Stimulated activated CD4-positive, alpha-beta T cell treated with anti-CD3 and anti-CD28 coated beads, Interleukin-2, amount 100 ng/mL, for 48 hours (primary cell): ENCODE data around the gene BRICD5.
A peak's percentile ranks its signal among the peaks of the same experiment; 100 is the strongest.
"Not testable (repeated sequence)": the region's sequence is repeated elsewhere in the genome, so short reads cannot be mapped to it uniquely, and the experiment has no call there.

Source experiments
- DNase-seq, 2 donors: peaks; one replicate each; pipeline ENCODE4 v3.0.0-alpha.2; 2020

BRICD5 gene

DNA sequence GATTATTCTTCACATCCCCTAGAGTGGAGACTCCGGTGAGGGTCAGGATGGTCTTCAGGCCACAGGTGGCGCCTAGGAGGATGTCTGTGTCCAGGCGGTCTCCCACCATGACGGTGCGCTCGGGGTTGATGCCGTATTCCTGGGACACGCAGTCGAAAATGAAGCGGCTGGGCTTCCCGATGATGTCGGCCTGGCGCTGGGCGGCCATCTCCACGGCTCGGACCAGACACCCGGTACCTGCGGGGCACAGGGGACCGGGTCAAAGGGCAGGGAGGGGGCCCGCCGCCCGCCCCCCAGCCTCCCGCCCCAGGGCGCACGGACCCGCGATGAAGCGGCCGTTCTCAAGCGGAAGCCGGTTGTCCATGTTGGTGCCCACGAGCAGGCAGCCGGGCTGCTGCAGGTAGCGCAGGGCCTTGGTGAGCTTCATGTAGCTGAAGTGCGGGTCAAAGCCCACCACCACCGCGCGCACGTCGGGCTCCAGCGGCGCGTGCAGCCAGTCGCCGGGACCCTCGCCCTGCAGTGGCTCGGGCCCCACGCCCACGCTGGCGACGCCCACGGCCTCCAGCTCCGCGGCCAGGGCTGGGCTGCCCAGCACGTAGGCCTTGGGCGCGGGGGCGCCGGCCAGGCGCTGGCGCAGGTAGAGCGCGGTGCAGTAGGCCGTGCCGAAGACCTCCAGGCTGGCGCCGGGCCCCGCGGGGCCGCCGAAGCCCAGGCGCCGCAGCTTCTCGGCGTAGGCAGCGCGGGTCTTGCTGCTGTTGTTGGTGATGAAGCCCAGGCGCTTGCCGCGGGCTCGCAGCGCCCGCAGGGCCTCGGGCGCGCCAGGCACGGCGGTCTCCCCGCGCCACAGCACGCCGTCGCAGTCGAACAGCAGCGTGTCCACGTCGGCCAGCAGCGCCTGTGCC is 3.4 kb upstream of the BRICD5 start:
- no peak for DNase-seq

DNA sequence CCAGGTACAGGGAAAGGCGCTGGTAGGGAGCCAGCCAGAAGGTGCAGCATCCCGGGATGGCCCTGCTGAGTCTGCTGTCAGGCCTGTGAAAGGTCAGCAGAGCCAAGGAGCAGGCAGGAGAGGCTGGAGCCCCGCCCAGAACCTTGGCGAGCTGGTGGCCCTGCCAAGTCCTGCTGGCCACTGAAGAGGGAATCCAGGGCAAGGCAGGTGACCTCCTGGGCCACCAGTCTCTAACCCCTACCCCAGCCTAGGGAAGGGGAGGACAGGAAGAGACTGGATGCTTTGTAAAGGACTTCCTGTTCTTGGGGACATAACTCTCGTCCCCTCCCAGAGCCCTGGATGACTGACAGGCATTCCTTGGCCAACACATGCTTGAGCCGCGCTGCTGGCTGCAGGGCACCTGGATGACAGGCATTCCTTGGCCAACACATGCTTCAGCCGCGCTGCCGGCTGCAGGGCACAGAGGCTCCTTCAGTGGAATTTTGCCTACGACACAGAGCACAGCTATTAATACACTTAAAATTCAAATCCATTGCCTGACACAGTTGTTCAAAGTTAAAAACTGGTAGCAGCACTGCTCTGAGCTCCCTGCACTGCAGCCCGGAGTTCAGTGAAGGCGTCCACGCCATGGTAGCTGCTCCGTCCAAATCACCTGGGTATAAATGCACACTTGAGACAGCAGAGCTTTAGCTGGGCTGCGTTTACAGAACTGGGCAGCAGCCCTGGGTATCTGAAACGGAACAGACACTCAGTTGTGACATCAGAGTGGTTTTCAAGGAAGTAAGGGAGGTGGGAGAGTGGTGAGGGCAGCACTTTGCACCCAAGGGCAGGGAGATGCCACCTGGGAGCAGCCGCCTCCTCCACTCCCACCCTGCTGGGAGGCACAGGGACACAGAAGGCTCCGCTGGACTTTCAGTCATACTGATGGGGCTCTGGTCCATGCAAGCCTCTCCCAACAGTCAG is 2.0 kb upstream of the BRICD5 start:
- DNase-seq = no peak

DNA sequence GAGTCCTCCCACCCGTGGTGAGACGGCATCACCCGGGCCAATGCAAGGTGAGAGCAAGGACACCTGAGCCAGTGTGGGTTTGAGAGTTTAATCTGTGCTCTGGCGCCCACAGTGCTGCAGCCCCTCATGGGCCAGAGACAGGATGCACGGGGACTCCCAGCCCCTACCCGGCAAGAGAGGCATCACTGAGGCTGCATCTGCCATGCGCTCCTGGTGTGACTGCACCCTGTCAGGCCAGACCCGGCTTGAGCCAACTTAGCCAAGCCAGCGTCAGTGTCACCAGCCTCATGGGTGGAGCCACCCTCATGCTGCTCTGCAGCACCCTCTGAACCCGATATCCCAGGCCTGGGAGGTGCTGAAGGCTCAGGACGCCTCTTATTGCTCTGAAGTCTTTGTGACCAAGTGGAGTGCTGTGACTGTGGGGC is 1.3 kb upstream of the BRICD5 start:
- no peak for DNase-seq

DNA sequence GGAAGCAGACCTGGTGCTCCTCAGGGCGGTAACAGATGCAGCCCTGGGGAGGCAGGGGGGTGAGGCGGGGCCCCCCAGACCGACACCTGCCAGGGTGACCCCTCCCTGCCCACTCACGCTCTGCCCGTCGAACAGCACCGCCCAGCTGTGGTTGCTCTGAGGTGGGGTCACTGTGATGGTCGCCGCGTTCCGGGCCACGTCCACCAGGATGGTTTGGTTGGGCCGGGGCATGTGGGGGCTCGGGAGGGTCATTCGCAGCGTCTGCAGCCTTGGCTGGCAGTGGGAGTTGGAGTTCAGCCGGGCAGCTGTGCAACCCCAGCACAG is 692 bp downstream of the BRICD5 start:
- no peak for DNase-seq

DNA sequence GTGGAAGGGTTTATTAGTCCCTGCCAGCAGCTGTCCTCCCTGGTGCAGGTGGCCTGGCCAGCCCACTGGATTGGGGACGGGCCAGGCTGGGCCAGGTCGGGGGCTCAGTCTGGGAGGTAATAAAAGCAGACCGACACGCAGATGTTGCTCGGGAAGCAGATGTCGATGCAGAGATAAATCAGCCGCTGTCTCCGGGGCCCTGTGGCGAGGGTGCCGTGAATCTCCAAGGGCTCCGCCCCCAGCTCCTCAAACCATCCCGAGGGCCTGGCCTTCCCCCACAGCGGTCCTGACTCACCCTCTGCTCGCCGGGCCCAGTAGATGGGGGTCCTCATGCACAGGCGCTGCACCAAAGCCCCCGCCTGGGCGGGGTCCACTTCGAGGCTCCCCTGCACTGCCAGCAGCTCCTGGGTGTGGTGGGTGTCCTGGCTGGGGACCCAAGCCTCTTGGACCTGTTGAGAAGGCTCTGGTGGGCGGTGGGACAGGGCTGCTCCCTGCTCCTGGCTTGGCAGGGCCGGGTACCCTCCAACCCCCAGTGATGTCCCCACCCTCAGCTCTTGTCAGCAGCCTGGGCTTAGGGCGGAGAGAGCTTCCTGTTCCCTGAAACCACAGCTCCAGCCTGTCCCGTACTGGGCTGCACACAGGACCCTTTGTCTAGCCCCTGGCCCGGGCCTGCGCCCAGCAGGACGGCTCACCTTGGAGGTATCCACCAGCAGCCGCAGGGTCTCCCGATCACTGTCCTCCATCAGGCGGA is 1.2 kb downstream of the BRICD5 start:
- no peak for DNase-seq

DNA sequence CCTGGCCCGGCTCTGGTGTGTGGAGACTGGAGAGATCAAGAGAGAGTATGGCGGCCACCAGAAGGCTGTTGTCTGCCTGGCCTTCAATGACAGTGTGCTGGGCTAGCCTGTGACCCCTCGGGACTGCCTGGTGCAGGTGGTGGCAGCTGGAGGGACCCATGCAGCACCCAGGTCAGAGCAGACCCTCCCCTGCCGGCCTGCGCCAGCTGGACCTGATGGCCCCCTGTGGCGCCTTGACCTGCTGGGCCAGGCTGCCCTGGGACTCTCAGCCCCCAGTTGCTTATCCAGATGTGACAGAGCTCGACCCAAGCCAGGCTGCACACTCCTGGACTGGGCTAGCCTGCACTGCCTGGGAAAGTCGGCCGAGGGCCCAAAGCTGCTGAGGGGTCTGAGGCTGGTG is 1.9 kb downstream of the BRICD5 start:
- no peak for DNase-seq

DNA sequence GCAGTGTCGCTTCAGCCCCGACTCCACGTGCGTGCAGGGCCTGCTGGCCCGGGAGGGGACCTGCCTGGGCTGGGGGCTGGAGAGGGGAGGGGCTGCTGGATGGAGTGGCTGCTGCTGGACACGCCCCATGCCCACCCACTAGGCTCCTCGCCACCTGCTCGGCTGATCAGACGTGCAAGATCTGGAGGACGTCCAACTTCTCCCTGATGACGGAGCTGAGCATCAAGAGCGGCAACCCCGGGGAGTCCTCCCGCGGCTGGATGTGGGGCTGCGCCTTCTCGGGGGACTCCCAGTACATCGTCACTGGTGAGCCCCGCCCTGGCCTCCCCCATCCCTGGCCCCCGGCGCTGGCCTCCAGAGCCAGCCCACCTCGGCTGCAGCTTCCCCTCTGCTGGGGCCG is 2.4 kb downstream of the BRICD5 start:
- no peak for DNase-seq

DNA sequence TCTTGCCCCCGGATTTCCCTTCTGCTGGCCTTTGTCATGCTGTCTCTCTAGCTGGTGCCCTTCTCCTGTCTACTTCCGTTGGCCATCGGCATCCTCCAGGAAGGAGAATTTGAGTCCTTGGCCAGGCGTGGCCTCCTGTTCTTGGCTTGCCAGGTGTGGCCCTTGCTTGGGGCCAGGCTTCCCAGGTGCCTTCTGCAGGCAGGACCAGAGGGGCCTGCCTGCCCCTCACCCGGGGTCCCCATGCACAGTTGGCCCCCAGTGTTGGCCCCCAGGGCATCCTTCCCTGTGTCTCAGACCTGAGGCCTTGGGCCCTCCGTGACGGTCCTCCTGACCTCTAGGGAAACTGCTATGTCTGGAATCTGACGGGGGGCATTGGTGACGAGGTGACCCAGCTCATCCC is 2.8 kb downstream of the BRICD5 start:
- no peak for DNase-seq

DNA sequence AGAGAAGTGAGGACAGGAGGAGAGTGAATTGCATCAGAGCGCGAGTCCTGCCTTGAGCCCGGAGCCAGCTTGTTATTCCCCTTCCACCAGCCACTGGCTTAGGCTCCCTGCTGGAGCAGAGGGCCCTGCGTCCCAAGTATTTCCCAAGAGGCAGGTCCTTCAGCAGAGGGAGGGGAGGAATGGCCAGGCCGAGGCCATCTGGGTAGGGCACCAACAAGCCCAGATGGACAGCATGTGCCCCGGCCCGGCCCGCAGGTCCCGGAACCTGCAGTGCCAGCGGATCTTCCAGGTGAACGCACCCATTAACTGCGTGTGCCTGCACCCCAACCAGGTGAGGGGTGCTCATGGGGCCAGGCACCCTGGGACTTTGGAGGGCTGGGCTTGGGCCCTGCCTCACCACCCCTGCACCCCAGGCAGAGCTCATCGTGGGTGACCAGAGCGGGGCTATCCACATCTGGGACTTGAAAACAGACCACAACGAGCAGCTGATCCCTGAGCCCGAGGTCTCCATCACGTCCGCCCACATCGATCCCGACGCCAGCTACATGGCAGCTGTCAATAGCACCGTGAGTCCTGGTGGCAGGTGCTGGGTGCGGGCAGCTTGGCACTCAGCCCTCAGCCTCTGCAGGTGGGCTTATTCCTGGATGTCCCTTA is 3.8 kb downstream of the BRICD5 start:
- DNase-seq = no peak

DNA sequence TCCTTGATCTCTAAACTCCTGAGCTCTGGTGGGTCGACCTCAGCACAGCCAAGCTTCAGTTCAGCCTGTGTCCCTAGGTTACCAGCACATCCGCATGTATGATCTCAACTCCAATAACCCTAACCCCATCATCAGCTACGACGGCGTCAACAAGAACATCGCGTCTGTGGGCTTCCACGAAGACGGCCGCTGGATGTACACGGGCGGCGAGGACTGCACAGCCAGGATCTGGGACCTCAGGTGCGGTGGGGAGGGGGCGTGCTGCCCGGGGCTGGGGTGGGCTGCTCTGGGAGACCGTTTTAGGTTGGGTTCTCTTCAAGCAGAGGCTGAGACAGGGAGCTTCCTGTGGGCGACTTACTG is 4.3 kb downstream of the BRICD5 start:
- no peak for DNase-seq

DNA sequence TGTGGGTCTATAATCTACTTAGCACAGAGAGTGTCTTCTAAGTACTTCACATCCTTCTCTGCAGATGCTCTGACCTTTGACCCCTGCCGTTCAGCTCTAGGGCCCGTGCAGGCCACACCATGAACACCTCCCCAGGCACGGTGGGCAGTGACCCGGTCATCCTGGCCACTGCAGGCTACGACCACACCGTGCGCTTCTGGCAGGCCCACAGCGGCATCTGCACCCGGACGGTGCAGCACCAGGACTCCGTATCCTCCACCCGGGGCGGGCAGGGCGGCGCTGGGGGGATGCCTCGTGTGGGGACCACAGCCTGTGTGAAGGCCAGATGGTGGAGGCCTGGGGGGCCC is 4.7 kb downstream of the BRICD5 start:
- no peak for DNase-seq

DNA sequence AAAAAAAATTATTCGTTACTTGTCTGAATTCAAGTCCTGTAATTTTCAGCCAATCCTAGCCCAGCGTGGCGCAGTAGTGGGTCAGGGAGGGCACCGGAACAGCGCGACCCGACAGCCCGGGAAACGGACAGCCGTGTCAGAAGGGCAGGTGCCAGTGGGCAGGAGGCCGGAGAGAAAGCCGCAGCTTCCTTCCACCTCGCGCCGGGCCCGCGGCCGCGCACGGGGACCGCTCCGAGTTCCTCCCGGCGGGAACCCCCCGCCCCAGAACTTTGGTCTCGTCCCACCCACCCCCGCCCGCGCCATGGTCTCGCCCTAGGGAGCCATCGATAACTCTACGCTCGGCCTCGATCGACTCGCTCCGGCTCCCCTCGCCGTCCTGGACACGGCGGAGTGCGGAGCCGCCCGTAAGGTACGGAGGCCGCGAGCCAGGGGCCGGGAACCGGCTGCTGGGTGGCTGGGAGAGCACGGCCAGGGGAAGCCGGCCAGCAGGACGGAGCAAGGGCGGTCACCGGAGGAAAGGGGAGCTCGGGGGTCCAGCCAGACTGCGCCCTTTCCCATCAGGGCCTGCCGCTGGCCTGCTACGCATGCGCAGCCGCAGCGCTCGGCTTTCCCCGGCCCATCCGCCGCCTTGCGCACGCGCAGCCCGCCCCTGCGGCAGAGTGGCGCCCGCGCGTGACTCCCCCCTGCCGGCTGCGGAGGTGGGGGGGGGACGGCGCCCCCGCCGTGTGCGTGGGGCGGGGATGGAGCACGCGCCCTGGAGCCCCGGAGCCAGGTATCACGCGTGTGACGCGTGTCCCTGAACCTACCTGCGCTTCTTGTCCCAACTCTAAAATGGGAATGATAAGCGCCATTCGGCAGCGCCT is 5.3 kb downstream of the BRICD5 start, which contains the start of gene MLST8:
TSS of gene MLST8 (plus strand) at position 351 of the 863 bp plus-strand sequence. CDS start 632 bp downstream, outside the sequence.
- peak; percentile 79 to 86 for DNase-seq

DNA sequence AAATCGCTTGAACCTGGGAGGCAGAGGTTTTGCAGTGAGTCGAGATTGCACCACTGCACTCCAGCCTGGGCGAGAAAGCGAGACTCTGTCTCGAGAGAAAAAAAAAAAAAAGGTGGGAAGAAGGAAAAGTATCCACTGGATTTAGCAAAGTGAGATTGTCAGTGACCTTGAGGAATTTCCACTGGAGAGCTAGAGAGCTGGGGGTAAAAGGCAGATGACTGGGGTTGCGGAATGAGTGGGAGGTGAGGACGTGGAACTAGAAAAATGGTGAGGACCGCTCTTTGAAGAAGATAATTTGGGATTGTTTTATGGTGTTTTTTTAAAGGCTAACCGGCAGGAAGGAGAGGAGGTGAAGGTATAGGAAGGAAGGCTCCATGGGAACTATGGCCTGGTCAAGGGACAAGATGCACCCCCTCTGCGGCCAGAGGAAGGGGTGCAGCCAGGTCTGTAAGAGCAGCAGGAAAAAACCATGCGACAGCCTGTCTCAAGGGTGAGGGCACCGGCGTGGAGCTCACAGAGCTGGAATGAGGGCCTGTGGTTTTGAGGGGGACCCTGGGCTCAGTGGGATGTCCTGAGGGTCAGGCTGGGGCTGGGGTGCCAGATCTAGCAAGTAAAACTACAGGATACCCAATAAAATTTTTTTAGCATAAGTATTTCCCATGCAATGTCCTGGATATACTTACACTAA is 6.1 kb downstream of the BRICD5 start:
- no peak for DNase-seq

DNA sequence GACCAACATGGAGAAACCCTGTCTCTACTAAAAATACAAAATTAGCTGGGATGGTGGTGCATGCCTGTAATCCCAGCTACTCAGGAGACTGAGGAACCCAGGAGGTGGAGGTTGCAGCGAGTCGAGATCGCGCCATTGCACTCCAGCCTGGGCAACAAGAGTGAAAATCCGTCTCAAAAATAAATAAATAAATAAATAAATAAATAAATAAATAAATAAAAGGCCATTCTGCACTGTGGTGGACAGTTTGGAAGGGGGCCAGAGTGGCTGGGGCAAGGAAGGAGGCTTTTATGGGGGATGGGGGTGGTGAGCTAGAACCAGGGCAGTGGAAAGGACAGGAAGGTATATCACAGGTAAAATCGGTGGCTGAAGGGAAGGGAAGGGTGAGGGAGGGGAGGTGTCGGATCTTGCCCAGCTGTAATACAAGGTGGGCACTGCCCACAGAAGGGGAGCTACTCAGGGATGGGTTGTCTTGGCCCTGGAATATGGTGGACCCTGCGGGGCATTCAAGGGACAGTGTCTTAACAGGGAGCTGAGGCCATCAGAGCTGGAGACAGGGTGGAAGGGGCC is 7.5 kb downstream of the BRICD5 start:
- not testable (repeated sequence) for DNase-seq

DNA sequence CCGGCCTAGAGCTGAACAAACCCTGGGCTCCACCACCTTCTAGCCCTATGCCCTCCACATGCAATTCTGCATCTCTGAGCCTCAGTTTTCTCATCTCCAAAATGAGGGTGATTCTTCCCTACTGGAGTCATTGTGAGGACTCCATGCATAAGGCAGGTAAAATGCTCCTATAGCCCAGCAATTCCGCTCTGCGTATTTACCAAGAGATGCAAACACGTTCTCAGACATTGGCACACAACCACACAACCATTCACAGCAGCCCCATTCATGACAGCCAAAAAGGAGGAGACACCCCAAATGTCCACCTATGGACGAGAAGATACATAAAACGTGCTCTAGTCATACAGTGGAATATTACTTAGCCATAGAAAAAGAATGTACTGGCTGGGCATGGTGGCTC is 10.3 kb downstream of the BRICD5 start:
- DNase-seq = no peak

DNA sequence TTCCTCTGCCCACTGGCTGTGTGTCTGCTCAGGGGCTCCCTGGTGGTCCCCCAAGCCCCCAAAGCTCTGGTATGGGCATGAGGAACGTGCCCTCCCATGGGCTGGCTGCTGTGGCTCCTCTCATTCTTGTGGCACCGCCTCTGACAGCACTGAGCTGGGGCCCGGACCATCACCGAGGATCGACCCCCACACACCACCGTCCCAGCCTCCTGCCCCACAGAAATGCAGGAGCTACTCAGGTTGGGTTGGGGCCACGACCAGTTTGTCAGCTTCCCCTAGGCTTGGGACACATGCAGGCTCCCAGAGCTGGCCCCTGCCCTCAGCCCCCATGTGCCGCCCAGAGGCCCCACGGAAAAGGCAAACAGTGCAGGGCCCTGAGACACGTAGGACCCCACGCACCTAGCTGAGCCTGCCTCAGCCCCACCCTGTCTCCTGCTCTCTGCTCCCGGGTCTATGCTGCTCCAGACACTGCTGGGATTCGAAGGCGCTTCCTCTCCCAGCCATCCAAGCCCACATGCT is 11.0 kb downstream of the BRICD5 start:
- no peak for DNase-seq

DNA sequence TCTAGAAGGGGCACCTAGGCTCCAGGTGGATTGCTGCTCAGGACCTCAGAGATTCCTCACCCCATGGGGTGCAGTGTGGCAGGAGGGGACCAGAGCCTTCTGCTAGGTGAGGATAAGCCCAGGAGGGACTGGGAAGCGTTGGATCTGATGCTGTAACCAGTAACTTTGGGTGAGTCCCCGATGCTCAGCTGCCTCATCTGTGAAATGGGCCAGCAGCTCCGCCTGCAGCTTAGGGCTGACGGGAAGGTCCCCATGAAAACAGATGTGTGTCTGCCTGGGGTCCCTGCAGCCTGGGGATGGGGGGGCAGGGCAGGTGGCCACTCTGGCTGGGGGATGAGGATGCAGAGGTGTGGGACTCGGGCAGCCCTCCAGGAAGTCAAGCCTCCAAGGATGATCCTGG is 11.6 kb downstream of the BRICD5 start:
- DNase-seq = no peak

DNA sequence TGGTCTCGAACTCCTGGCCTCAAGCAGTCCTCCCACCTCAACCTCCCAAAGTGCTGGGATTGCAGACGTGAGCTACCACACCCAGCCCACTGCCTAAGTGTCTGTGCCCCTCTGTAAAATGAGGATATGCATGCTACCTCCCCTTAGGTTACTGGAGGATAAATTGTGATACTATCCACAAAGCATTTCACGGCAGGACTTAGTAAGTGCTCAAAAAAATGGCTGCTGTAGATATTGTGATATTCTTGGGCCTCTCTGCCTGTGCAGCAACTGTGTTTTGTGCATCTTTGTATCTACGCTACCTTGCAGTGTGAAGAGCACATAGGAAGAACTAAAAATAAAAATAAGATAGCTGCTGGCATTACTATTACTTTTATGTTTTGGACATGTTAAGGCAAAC is 12.4 kb downstream of the BRICD5 start:
- no peak for DNase-seq

DNA sequence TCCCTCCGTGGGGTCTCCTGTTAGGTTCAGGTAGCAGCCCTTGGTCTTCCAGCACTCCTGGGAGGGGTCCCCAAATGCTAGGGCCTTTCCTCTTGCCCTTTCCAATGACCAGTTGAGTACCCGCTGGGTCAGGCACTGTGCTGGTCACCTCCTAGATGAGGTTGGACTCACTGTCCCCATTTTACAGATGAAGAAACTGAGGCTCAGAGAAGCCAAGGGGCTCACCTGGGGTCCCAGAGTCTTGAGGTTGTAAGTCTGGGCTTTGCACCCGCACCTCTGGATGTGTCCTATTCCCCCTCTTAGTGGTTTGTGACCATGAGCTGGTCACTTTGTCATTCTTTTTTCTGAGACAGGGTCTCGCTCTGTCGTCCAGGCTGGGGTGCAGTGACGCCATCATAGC is 12.9 kb downstream of the BRICD5 start:
- no peak for DNase-seq

DNA sequence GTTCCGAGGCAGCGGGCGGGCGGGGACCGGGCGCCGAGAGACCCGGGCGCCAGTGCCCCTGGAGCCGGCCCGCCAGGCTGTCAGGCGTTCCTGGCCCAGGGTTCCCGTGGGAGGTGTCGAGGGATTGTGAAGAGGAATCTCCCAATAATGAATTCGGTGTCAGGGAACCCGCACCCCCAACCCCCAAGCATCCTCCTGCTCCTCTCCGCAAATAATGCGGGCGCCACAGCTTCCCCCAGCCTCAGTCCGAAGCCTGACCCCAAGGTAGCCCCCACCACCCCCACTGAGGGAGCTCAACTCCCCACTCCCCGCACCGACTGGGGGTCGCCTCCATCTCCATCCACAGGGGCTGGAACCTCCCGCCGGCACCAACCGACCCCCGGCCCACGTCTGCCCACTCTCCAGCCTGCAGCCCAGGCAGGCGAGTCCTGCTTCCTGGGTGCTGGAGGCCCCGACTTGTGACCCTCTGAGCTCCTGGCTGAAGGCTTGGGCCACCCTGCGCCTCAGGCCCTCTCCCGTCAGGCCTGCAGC is 13.6 kb downstream of the BRICD5 start:
- no peak for DNase-seq
